DLD1 (cell line): ENCODE measurements around the gene NRXN3.

Experiments
- in situ Hi-C: cut with HindIII; loops from 2 replicates; pipeline ENCODE4 v1.10.0; 2017; ENCODE audit warnings: low sequenced_read_pairs

The NRXN3 gene

DNA sequence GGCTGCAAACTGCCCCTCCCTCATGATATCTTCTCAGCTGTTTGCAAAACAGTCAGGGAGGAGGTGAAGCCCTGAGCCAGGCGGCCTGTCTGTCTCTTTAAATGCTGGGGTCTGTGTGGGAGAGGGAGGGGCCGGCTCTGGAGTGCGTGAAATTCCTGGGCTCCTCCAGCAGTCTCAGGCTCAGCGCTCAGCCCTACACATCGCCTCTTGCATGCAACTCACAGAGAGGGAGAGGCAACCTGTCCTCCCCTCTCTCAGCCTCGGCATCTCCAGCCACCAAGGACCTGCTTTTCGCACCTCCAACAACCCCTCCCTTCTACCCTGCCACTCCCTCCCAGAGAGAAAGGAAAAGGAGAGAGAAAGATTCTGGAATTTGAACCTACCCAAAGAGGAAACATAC lies at the start of gene NRXN3:
Gene NRXN3, plus strand, starts transcription at position 171 of the 400 bp plus-strand sequence. CDS start 72,721 bp downstream, outside the sequence.
- in situ Hi-C loops: no loop called here

DNA sequence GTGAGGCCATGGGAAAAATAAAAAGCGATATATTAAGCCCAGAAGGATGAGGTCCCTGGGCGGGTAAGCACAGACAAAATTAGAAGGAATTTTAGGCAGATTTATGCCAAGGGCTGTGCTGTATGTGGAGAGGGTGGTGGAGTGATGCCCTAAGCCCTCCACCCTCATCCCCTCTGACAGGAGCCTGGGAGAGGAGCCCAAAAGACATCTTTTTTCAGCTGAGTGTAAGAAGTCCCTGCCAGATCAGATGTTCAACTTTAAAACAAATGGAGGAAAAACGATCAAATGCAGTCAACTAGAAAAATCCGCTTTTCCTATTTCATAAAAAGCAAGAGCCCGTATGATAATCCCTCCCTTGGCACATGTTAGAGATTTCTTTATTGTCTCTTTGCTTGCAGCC lies 47.7 kb upstream of the NRXN3 start:
- in situ Hi-C loops: no loop called here

- in situ Hi-C loops: no loop called here
Measured at GRCh38 chr14:78123650-78124253, 46.4 kb upstream of the NRXN3 start.

DNA sequence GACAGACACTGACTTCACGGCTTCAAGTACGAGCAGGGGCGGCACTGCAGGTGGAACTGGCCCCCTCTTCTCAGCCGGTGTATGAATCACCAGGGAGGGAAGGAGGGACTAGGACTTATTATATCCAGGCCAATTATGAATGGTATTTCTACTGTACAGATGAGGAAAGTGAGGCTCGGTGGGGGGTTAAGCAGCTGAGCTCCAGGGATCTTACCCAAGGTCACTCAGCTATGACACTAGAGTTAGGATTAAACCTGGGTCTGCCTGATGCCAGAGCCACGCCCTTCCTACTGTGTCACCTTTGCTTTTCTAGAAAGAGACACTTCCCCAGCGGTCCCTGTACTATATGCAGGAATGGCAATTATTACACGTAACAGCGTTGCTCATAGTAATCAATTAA lies 42.2 kb upstream of the NRXN3 start:
- in situ Hi-C loops: no loop called here

DNA sequence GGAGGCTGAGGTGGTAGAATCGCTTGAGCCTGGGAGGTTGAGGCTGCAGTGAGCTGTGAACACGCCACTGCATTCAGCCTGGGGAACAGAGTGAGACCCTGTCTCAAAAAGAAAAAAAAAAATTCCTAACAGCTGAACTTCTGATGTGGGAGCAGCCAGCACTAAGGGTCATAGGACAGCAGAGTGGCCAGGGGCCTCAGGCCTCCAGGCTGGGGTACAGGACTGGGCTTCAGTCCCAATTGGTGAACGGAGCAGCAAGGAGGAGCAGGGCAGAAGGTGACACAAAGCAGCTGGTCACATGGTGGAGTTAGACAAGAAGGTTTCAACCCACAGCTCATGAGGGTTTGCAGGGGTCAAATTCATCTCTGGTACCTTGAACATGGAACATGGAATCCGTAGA lies 40.8 kb upstream of the NRXN3 start:
- in situ Hi-C loops: no loop called here

DNA sequence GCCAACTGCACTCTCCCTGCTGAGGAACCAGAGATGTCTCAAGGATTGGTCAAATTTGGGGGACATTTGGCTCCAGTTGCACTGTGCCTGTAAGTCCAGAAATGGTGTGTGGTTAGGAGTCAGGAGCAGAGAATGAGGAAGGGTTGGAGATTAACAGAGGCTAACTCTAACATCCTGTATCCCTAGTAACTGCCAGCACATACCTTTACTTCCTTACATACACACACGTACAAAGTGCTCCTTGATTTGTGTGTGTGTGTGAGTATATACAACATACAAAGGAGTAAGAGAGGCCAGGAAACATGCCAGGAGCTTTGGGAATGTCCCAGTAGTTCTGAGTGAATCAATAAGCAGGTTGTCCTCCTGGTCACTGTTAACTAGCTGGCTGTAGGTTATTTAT lies 39.8 kb upstream of the NRXN3 start:
- in situ Hi-C loops: no loop called here

DNA sequence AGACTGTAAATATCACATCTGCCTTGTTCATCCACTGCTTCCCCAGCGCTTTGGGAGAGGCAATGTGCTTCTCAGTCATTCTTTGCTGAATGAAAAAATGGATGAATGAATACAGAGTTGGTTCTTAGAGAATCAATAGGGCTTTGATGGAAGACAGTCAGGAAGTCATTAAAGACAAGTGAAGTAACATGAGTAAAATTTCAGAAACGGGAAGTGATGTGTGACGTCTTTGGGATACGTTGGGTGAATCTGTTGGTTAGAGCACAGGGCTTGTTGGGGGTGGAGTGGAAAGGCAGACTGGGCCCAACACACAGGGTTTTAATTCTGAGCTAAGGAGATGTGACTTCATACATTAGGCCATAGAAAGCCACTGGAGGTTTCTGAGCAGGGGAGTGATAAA lies 39.0 kb upstream of the NRXN3 start:
- in situ Hi-C loops: no loop called here

DNA sequence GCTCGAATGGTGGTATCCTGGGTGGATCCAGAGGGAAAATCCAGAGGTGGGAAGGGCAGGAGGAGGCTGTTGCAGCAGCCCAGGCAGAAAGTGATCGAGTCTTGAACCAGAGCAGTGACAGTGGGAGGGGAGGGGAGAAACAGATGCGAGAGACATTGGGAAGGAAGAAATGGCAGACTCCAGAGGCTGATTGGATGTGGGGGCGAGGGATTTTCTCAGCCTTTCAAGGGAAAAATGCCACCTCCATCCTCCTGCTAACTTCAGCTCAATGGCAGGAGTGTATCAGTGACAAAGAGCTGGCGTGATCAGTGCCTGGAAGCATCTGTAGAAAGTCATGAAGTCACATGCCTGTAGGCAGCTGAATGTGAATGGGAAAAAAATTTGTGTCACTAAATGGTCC lies 38.6 kb upstream of the NRXN3 start:
- in situ Hi-C loops: no loop called here

DNA sequence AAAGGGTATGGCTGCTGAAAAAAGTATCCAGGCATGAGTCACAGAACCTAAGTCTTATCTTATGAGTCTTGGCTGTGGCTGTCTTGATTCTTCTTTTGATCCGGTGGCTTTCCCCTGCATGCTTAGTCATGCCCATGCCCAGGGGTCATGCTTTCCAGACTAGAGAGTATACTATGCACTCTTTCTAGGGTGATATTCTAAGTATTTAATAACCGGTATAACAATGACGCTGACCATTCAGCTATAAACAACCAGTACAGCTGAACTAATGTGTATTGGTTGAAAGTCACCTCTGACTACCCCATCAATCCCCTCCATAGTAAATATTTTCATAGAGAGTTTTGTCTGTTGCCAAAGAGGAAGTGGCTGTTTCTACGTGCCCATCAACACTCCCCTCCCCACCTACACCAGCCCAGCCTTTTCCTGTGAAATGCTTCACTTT lies 34.7 kb upstream of the NRXN3 start:
- in situ Hi-C loops: no loop called here

DNA sequence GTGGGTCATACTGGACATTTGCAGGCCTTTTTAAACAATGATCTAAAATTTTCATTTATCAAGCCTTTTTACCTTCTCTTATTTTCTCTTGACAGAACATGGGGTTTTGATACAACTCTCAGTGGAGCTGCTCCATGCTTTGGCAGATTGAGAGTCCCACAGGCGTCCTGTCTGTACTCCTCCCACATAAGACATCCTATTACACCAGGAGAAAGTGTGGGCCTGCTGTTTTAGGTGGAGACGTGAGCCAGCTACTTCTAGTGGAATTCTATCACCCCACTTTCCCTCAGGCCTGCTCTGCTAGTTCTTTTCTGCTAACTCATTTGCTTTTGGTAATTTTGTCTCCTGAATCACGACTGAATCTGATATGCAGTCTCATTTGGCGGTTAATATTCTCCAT lies 33.5 kb upstream of the NRXN3 start:
- in situ Hi-C loops: no loop called here

DNA sequence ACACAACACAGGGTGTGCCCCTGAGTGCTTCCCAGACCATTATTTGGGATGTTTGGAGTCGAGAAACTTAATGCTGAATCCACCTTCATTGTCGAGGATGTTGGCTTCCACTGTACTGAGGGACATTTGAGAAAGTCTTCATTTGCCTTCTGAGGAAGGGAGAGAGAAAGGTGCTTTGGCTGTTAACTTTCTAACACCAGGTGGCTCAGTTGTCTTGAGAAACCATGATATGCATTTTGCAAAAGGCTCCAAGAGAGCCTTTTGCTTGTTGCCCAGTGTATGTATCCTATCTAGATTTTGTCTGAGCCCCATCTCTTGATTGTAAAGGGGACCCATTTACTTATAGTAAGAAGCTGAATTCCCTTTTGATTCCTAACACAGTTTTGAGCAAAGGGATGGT lies 28.6 kb upstream of the NRXN3 start:
- in situ Hi-C loops: no loop called here

DNA sequence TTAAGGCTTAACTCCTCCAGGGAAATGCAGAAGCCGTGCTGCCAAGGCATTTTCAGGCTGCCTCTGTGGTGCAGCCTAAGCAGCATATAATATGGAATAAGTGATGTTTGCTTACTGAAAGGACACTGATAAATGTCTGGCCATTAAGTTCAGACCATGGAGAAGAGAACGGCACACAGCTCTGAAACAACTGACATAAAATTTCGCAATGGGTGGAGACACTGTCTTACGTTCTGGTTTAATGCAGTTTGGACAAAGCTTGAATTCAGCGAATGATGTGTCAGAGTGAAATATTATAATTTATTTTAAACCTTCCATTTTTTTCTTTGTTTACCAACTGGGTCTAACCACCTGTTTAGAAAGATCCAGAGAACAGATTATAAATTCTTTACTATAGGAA lies 27.2 kb upstream of the NRXN3 start:
- in situ Hi-C loops: no loop called here

- in situ Hi-C loops: no loop called here
Measured at GRCh38 chr14:78143489-78144145, 26.6 kb upstream of the NRXN3 start.

- in situ Hi-C loops: no loop called here
Measured at GRCh38 chr14:78152201-78153063, 17.7 kb upstream of the NRXN3 start.

DNA sequence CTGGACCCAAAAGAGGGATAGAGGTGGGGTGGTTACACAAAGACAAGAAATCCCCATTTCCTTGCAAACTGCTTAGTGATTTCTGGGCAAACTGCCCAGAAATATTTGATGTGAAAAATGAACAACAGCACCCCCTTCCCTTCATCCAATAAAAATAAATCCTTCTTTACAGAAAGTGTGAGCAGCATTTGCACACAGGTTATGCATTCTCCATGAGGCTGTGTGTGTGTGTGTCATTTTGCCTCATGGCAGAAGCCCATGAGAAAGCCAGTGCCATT lies 17.2 kb upstream of the NRXN3 start:
- in situ Hi-C loops: no loop called here

GRCh38 chr14:78154827-78155226 lies 15.3 kb upstream of the NRXN3 start:
- in situ Hi-C loops: no loop called here

- in situ Hi-C loops: no loop called here
Measured at GRCh38 chr14:78156196-78156595, 14.0 kb upstream of the NRXN3 start.

DNA sequence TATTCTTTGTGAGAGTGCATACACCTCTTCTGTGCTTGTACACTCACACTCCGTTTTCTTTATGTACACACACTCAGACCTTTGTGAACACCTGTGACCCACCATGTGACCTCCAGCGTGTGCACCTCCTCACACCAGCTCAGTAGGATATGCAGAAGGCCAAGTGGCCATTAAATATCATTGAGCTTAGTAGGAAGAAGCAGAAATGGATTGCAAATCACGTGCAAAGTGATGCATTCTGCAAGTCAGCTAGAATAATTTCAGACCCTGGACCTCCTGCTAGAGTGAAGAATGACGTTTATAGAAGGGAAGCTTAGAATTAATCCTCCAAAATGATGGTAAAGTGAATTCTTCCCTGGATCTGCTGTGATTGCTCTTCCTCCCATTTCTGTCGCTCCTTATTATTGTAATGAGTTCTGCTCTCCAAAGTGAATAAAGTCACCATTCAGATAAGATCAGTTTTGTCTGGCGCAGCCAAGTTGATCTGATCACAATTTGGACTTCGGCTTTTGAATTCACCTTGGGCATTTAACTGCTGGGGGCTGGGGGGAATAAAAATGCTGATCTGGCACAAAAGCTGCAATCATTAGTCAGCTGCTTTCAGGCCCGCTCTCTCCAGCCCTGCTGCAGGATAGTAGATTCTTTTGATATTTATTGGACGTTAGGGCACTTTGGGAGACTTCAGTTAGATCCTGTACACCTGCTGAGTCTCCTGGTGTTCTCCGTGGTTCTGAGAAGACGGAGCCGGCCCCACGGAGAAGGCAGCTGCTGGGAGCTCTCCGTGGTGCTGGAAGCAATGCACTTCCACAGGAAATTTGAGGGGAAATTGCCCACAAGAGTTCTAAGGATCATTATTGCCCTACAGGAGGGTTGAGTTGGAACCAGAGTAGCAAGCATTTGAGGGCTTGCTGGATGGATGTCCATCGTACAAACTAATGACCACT lies 12.4 kb upstream of the NRXN3 start:
- in situ Hi-C loops: no loop called here

DNA sequence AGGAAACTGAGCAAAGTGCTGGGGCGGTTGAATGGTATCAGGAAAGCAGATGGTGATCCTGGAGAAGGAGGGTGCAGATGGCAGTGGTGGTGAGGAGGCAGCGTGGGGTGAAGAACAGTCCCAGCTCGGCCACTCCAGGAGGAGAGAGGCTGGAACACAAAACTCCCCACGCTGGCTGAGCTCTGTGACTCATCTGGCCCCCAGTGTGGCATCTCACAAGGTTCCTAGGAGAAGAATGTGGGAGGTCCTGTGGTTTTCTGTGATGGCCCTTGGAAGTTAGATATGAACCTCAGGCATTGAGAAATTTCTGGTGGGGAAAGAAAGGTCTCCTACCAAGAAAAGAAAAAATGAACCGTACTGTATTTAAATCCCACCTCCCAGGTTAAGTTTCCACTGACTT lies 8.0 kb upstream of the NRXN3 start:
- in situ Hi-C loops: no loop called here

GRCh38 chr14:78164226-78164853 lies 5.8 kb upstream of the NRXN3 start:
- in situ Hi-C loops: no loop called here

DNA sequence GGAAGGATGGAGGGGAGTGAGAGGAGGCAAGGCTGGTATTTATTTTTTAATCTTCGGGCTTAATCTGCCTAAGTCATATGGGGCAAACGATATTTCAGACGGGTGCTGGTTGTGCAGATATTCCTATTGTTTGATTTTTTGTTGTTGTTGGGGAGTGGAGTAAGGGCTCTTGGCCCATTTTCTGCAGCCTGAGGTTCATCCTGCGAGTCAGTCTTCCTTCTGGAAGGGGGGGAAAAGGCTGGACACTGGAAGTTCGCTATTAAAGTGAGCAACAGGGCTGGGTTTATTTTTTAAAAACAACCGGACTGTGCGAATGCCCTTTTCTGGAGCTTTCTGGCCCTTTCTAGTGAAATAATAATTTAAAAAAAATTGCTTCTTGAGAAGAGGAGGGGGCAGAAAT lies 2.3 kb downstream of the NRXN3 start:
- in situ Hi-C loops: no loop called here
